Endodermal cell (in vitro differentiated cells): ENCODE results near the gene SBF2. TPM values are rescaled to one million over a fixed set of nuclear protein-coding genes. Genes with fewer than 3 reads are reported as not detected.

Source experiments
- DNase-seq: peaks from one replicate; pipeline ENCODE4 v3.0.0-alpha.2; 2017
- H3K27ac ChIP-seq: 2 replicates; pipeline ENCODE4 v1.5.1; 2013; ENCODE audit warnings: mild to moderate bottlenecking, low read depth, low read length, moderate library complexity
- H3K27me3 ChIP-seq: 2 replicates; pipeline ENCODE4 v1.6.1; 2013; ENCODE audit warnings: mild to moderate bottlenecking, low read length, moderate library complexity; ENCODE audit not compliant: insufficient read depth, control insufficient read depth, poor library complexity, severe bottlenecking
- H3K36me3 ChIP-seq: 2 replicates; pipeline ENCODE4 v1.7.0; 2013; ENCODE audit warnings: mild to moderate bottlenecking, low read length, moderate library complexity; ENCODE audit not compliant: control insufficient read depth, insufficient read depth
- H3K4me1 ChIP-seq: one replicate; pipeline ENCODE4 v1.7.0; 2013; ENCODE audit warnings: low read length; ENCODE audit not compliant: control insufficient read depth, insufficient read depth
- H3K4me3 ChIP-seq: 2 replicates; pipeline ENCODE4 v1.5.1; 2013; ENCODE audit warnings: mild to moderate bottlenecking, low read length, moderate library complexity
- H3K9ac ChIP-seq: 2 replicates; pipeline ENCODE4 v1.6.1; 2013; ENCODE audit warnings: mild to moderate bottlenecking, low read length, moderate library complexity; ENCODE audit not compliant: poor library complexity, severe bottlenecking; ENCODE audit errors: extremely low read depth
- H3K9me3 ChIP-seq: 2 replicates; pipeline ENCODE4 v1.6.1; 2013; ENCODE audit warnings: mild to moderate bottlenecking, low read length, moderate library complexity; ENCODE audit not compliant: control insufficient read depth
- H3K27ac Mint-ChIP-seq: 2 replicates; pipeline ENCODE4 v1.8.0; 2020; ENCODE audit warnings: mixed read lengths
- H3K27me3 Mint-ChIP-seq: 2 replicates; pipeline ENCODE4 v1.8.0; 2021; ENCODE audit warnings: mild to moderate bottlenecking, mixed read lengths; ENCODE audit not compliant: insufficient read depth
- H3K36me3 Mint-ChIP-seq: 2 replicates; pipeline ENCODE4 v1.8.0; 2020; ENCODE audit warnings: low read depth, mixed read lengths
- H3K4me1 Mint-ChIP-seq: 2 replicates; pipeline ENCODE4 v1.8.0; 2020; ENCODE audit warnings: mixed read lengths
- H3K4me3 Mint-ChIP-seq: 2 replicates; pipeline ENCODE4 v1.8.0; 2020; ENCODE audit warnings: mild to moderate bottlenecking, moderate library complexity, mixed read lengths
- H3K9me3 Mint-ChIP-seq: 2 replicates; pipeline ENCODE4 v1.8.0; 2020; ENCODE audit warnings: mild to moderate bottlenecking, mixed read lengths
- CTCF ChIP-seq: fragments of 200-600 bp; sonication (generic); conservative IDR thresholded peaks from 2 replicates; pipeline ENCODE4 v1.5.0; 2021; ENCODE audit warnings: antibody characterized with exemption, mild to moderate bottlenecking
- WGBS, 2 experiments: methylation state at CpG; one replicate each; pipeline versions ENCODE4 v1.1.5 to v1.1.7; 2013; ENCODE audit warnings: missing lambda C conversion rate in 2 of 2, mixed read lengths in 1 of 2; ENCODE audit not compliant: insufficient coverage in 1 of 2, insufficient read length in 1 of 2; 5-methylcytosine and 5-hydroxymethylcytosine counted together
- total RNA-seq, 2 donors: library from RNA; stranded (reverse); fragmentation: NEBNext Ultra II Directional in 1 of 2; extraction: Animal tissue kit (Norgen Biotek cat#: 25700) in 1 of 2; gene quantifications; 2 replicates in 1 of 2; 3 replicates in 1 of 2; pipeline ENCODE4 v1.2.1, GENCODE V29; 2021

The SBF2 gene
- total RNA-seq, 2 donors from 2014 or later = 27.1 to 32.5 TPM

GRCh38 chr11:10285148-10285802 is 8.7 kb downstream of the SBF2 start:
- H3K27ac ChIP-seq = no peak overlapping the region
- H3K4me3 ChIP-seq = no peak overlapping the region
- no peaks in the 10 kb centered on the region for H3K9me3 ChIP-seq
- Mint-ChIP-seq H3K36me3 (peaks cover 5% of the 10 kb centered on the region), H3K4me3 (no peak overlapping the region), H3K4me1 (peaks cover 3% of the 10 kb centered on the region), H3K27ac (no peak overlapping the region), H3K9me3 (no peaks in the 10 kb centered on the region), H3K27me3 (no peaks in the 10 kb centered on the region)
- H3K9ac ChIP-seq = no peak overlapping the region
- H3K27me3 ChIP-seq = no peaks in the 10 kb centered on the region
- no peaks in the 10 kb centered on the region for H3K36me3 ChIP-seq
- 89 to 97% methylated on average over 4 of the region's 4 CpGs for WGBS, 2 experiments
- H3K4me1 ChIP-seq = no peaks in the 10 kb centered on the region
- DNase-seq = no peak
- no peak for TF ChIP-seq CTCF

- no peak for DNase-seq
- Histone ChIP-seq H3K27me3 (no peaks in the 10 kb centered on the region), H3K9me3 (no peaks in the 10 kb centered on the region), H3K27ac (no peak overlapping the region), H3K4me3 (no peak overlapping the region), H3K9ac (no peak overlapping the region), H3K36me3 (no peaks in the 10 kb centered on the region), H3K4me1 (no peaks in the 10 kb centered on the region)
- H3K27ac Mint-ChIP-seq = no peak overlapping the region
- WGBS, 2 experiments = 81% methylated on average over 1 of the region's 1 CpG; no CpG with 5 or more reads in 1 of the 2 experiments
- H3K27me3 Mint-ChIP-seq = no peaks in the 10 kb centered on the region
- TF ChIP-seq CTCF = no peak
- H3K9me3 Mint-ChIP-seq = no peaks in the 10 kb centered on the region
- H3K36me3 Mint-ChIP-seq = peaks cover 3% of the 10 kb centered on the region
- H3K4me3 Mint-ChIP-seq = no peak overlapping the region
- H3K4me1 Mint-ChIP-seq = no peaks in the 10 kb centered on the region
These were observed 10.0 kb downstream of the SBF2 start for GRCh38 chr11:10283991-10284390.

DNA sequence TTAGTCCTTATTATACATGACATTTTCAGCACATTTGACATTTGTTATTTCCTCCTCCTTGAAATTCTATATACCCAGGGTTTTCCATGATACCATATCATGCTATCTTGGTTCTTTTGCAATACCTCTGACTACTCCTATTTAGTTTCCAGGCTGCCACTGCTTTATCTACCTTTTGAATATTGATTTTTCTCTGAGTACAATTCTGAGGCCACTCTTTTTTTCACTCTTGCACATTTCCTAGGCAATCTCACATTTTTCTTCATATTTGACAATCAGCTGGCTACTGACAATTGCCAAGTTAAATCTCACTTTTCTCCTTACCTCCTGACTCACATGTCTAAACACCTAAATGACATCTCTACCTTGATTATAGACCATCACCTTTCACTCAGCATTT is 11.9 kb downstream of the SBF2 start:
- Histone ChIP-seq H3K4me3 (no peak overlapping the region), H3K9me3 (no peaks in the 10 kb centered on the region), H3K36me3 (no peaks in the 10 kb centered on the region), H3K27ac (no peak overlapping the region), H3K4me1 (no peaks in the 10 kb centered on the region), H3K27me3 (no peaks in the 10 kb centered on the region), H3K9ac (no peak overlapping the region)
- DNase-seq = no peak
- H3K27ac Mint-ChIP-seq = no peak overlapping the region
- H3K4me3 Mint-ChIP-seq = no peak overlapping the region
- no peaks in the 10 kb centered on the region for H3K9me3 Mint-ChIP-seq
- no peak for TF ChIP-seq CTCF
- no peaks in the 10 kb centered on the region for H3K27me3 Mint-ChIP-seq
- H3K36me3 Mint-ChIP-seq = peaks cover 3% of the 10 kb centered on the region
- peaks cover 6% of the 10 kb centered on the region for H3K4me1 Mint-ChIP-seq
